ENCODE data around the gene RMDN2. TPM values are rescaled to one million over a fixed set of nuclear protein-coding genes. Genes with fewer than 3 reads are reported as not detected.

The RMDN2 gene
- total RNA-seq, 4 donors from 2014 or later = 12.5 to 19.2 (median 14.3) TPM

DNA sequence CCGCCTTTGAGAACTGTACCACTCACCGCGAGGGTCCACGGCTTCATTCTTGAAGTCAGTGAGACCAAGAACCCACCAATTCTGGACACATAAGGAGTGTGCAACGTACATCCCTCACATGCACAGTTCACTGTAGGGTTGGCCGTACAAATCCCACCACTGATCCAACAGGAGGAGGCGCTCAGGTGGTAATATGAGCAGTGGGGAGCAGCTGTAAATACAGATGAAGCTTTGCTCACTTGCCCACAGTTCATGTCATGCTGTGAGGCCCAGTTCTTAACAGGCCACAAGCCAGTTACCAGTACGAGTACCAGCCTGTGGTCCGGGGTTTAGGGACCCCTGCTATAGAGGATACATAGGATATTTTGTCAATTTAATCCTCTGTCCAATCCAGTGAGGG is 96.5 kb downstream of the RMDN2 start:
- no peaks in the 10 kb centered on the region for H3K27me3 ChIP-seq
- no peaks in the 10 kb centered on the region for H3K9me3 ChIP-seq
- TF ChIP-seq CTCF (IDR thresholded peaks at IDR 0.05) (no peak), POLR2A (IDR thresholded peaks at IDR 0.05) (no peak)
- H3K4me1 ChIP-seq = no peaks in the 10 kb centered on the region
- no peaks in the 10 kb centered on the region for H3K36me3 ChIP-seq
- intact Hi-C loops (cut with DNase I; ENCODE audit: low total_unique reads) = no loop called here
- no peak overlapping the region for H3K27ac ChIP-seq
- DNase-seq = no peak
- no peak overlapping the region for H3K4me3 ChIP-seq

DNA sequence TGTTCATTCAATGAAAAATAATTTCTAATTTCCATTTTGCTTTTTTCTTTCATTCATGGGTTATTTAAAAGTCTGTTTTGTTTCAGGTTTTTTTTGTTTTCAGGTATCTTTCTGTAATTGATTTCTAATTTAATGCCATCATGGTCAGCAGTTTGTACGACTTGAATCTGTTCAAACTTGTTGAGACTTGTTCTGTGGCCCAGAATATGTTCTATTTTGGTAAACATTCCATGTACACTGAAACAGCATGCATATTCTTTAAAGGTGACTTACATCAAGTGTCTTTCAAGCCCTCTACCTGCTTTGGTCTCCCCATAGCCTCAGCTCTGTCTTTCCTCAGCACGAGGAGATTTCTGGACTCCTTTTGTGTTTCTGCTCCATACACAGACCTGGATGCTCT is 101.8 kb downstream of the RMDN2 start:
- DNase-seq = no peak
- no peaks in the 10 kb centered on the region for H3K4me1 ChIP-seq
- no peaks in the 10 kb centered on the region for H3K36me3 ChIP-seq
- no peak overlapping the region for H3K4me3 ChIP-seq
- H3K9me3 ChIP-seq = no peaks in the 10 kb centered on the region
- intact Hi-C loops (cut with DNase I; ENCODE audit: low total_unique reads) = no loop called here
- no peak for TF ChIP-seq POLR2A (IDR thresholded peaks at IDR 0.05)
- TF ChIP-seq CTCF (IDR thresholded peaks at IDR 0.05) = no peak
- H3K27ac ChIP-seq = no peak overlapping the region
- no peaks in the 10 kb centered on the region for H3K27me3 ChIP-seq

- Histone ChIP-seq H3K36me3 (no peaks in the 10 kb centered on the region), H3K27me3 (no peaks in the 10 kb centered on the region), H3K4me3 (no peak overlapping the region), H3K4me1 (no peaks in the 10 kb centered on the region), H3K9me3 (no peaks in the 10 kb centered on the region), H3K27ac (no peak overlapping the region)
- DNase-seq = no peak
- TF ChIP-seq CTCF (IDR thresholded peaks at IDR 0.05) = no peak
- no peak for TF ChIP-seq POLR2A (IDR thresholded peaks at IDR 0.05)
- intact Hi-C loops (cut with DNase I; ENCODE audit: low total_unique reads) = no loop called here
Observed at GRCh38 chr2:38028829-38029228, 103.7 kb downstream of the RMDN2 start.

DNA sequence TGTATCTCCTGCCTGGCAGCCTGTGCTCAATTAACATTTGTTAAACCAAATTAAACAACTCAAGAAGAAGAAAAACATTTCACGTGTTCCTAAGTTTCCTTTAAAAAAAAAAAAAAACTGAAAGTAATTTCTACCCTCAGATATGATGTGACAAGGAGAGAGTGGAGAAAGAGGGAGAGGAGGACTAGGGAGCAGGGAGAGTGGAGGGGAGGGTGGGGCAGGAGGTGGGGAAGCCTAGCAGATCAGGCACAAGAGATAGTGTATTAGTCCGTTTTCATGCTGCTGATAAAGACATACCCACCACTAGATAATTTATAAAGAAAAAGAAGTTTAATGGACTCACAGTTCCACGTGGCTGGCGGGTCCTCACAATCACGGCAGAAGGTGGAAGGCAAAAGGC is 104.4 kb downstream of the RMDN2 start:
- H3K27ac ChIP-seq = no peak overlapping the region
- DNase-seq = no peak
- H3K27me3 ChIP-seq = no peaks in the 10 kb centered on the region
- intact Hi-C loops (cut with DNase I; ENCODE audit: low total_unique reads) = no loop called here
- no peak overlapping the region for H3K4me3 ChIP-seq
- TF ChIP-seq POLR2A (IDR thresholded peaks at IDR 0.05) (no peak), CTCF (IDR thresholded peaks at IDR 0.05) (no peak)
- no peaks in the 10 kb centered on the region for H3K4me1 ChIP-seq
- no peaks in the 10 kb centered on the region for H3K36me3 ChIP-seq
- H3K9me3 ChIP-seq = no peaks in the 10 kb centered on the region

GRCh38 chr2:38030635-38031355 is 105.7 kb downstream of the RMDN2 start:
- no peaks in the 10 kb centered on the region for H3K36me3 ChIP-seq
- H3K27ac ChIP-seq = peak overlapping the region; percentile 23 to 43
- intact Hi-C loops (cut with DNase I; ENCODE audit: low total_unique reads) = no loop called here
- H3K4me1 ChIP-seq = no peaks in the 10 kb centered on the region
- no peaks in the 10 kb centered on the region for H3K27me3 ChIP-seq
- H3K4me3 ChIP-seq = no peak overlapping the region
- DNase-seq = peak in 1 of 2 donors; percentile 55
- no peaks in the 10 kb centered on the region for H3K9me3 ChIP-seq
- TF ChIP-seq POLR2A (IDR thresholded peaks at IDR 0.05) (no peak), CTCF (IDR thresholded peaks at IDR 0.05) (no peak)

Data from uterus (tissue), 4 donors.